Mucosa of descending colon (tissue), 3 donors: ENCODE measurements around the gene TMEM234. TPM values are rescaled to one million over a fixed set of nuclear protein-coding genes. Genes with fewer than 3 reads are reported as not detected.
"Not testable (repeated sequence)": the region's sequence is repeated elsewhere in the genome, so short reads cannot be mapped to it uniquely, and the experiment has no call there.

Experiments
- ATAC-seq: fragments of 200-7000 bp; cut with Tn5 transposase; one replicate; pipeline ENCODE4 v1.9.1; 2020; ENCODE audit warnings: mild to moderate bottlenecking, moderate library complexity
- DNase-seq, 3 donors: peaks; one replicate each; pipeline ENCODE4 v3.0.0-alpha.2; 2020
- H3K36me3 ChIP-seq: fragments of 200-600 bp; one replicate; pipeline ENCODE4 v1.8.0; 2021; ENCODE audit warnings: low read depth, mild to moderate bottlenecking
- H3K4me1 ChIP-seq: fragments of 200-600 bp; one replicate; pipeline ENCODE4 v1.8.0; 2021; ENCODE audit warnings: low read depth, mild to moderate bottlenecking
- H3K4me3 ChIP-seq: fragments of 200-600 bp; one replicate; pipeline ENCODE4 v1.8.0; 2021; ENCODE audit warnings: mild to moderate bottlenecking
- H3K9me3 ChIP-seq: fragments of 200-600 bp; one replicate; pipeline ENCODE4 v1.8.0; 2021; ENCODE audit warnings: mild to moderate bottlenecking
- CTCF ChIP-seq: fragments of 200-600 bp; IDR thresholded peaks from one replicate; pipeline ENCODE4 v1.8.0; 2022; ENCODE audit warnings: antibody characterized with exemption, mild to moderate bottlenecking
- intact Hi-C, 2 donors: fragments of 100-400 bp; cut with DNase I in 1 of 2; cut with micrococcal nuclease in 1 of 2; formaldehyde crosslinking; loops; one replicate each; pipeline versions ENCODE4 v1.11.0 to v1.11.1; 2022; cut with DNase I, micrococcal nuclease
- long read RNA-seq, 2 donors: library from polyadenylated mRNA; unstranded; transcript quantifications; one replicate each; pipeline ENCODE4 v2.0.0, GENCODE V29; 2019 to 2021
- total RNA-seq, 3 donors: library from RNA; stranded (reverse); fragmentation: NEBNext Ultra II Directional in 2 of 3; extraction: Animal tissue kit (Norgen Biotek cat#: 25700) in 2 of 3; gene quantifications; one replicate each; pipeline versions ENCODE4 v1.2.1 to v1.2.4, GENCODE V29; 2021 to 2023
- donor health status: DM: no; HTN: no; CAD: no; lungs with moderate emphysema.
- donor health status: DM: no; HTN: no; CAD: no.
- donor health status: DM: no; HTN: yes; CAD: no.

Gene TMEM234
- total RNA-seq = 10 to 100 TPM; 21.1 to 35.6 (median 28.0) TPM
- long read RNA-seq, donor 1, partial matches to known transcripts = 1 of 12 reads
- long read RNA-seq, donor 1, other reads (novel, unspliced or antisense) = 6 of 12 reads
- long read RNA-seq, donor 2, transcript TMEM234-201 (5 exons, 1,082 nt) = major isoform, 9 of 25 reads
- long read RNA-seq, donor 2, partial matches to known transcripts = 5 of 25 reads
- long read RNA-seq, donor 2, other reads (novel, unspliced or antisense) = 7 of 25 reads

- no peaks in the 10 kb centered on the region for H3K9me3 ChIP-seq
- peaks cover 22% of the 10 kb centered on the region for H3K4me1 ChIP-seq
- no peak for TF ChIP-seq CTCF
- H3K4me3 ChIP-seq = peak within 1 kb of the TSS; percentile 59
- intact Hi-C loops = no loop called here
- peaks cover 3% of the 10 kb centered on the region for H3K36me3 ChIP-seq
- ATAC-seq (peak; percentile 97), DNase-seq (peak; percentile 93 to 96 (median 95))
Measured at GRCh38 chr1:32221980-32222755, at the start of gene TMEM234, which contains the start of gene EIF3I. Gene TMEM234, minus strand, starts transcription at chr1:32222353. Its CDS starts 31 bp downstream, at chr1:32222322. Gene EIF3I, plus strand, starts transcription at chr1:32222407. Its CDS starts 35 bp downstream, at chr1:32222442.

DNA sequence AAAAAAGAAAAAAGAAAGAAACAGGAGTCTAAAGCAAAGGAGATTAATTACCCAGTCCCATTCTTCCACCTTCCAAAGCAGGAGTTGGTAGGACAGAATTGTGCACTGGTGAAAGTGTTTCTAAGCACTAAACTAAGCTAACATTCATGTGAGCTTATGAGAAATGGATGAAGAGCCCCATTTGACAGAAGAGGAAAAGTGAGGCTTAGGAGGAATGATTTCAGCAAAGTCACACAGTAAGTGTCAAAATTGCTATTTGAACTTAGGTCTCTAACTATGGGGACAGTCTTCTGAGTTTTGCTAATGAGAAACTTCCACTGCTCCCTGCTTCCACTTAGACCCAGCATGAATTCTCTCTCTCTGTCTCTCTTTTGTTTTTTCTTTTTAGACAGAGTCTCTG lies 47.6 kb upstream of the TMEM234 start:
- Histone ChIP-seq H3K36me3 (no peaks in the 10 kb centered on the region), H3K4me1 (no peaks in the 10 kb centered on the region), H3K4me3 (no peak overlapping the region), H3K9me3 (no peaks in the 10 kb centered on the region)
- ATAC-seq = no peak
- no peak for DNase-seq
- no peak for TF ChIP-seq CTCF
- intact Hi-C loops = no loop called here

- TF ChIP-seq CTCF = no peak
- DNase-seq = no peak
Measured at GRCh38 chr1:32266921-32267591, 44.9 kb upstream of the TMEM234 start.

GRCh38 chr1:32265846-32266245 lies 43.7 kb upstream of the TMEM234 start:
- intact Hi-C loops = no loop called here
- TF ChIP-seq CTCF = no peak
- no peaks in the 10 kb centered on the region for H3K36me3 ChIP-seq
- H3K4me1 ChIP-seq = no peaks in the 10 kb centered on the region
- no peak for DNase-seq
- H3K4me3 ChIP-seq = no peak overlapping the region
- ATAC-seq = no peak
- H3K9me3 ChIP-seq = no peaks in the 10 kb centered on the region

More at GRCh38 chr1:32266921-32267591, 44.9 kb upstream of the TMEM234 start:
- ATAC-seq = peak; percentile 33
- no peaks in the 10 kb centered on the region for H3K4me1 ChIP-seq
- H3K36me3 ChIP-seq = no peaks in the 10 kb centered on the region
- H3K4me3 ChIP-seq = no peak overlapping the region
- intact Hi-C loops = no loop called here
- H3K9me3 ChIP-seq = no peaks in the 10 kb centered on the region

- H3K4me3 ChIP-seq = no peak overlapping the region
- H3K9me3 ChIP-seq = no peaks in the 10 kb centered on the region
- ATAC-seq = peak; percentile 37
- no peaks in the 10 kb centered on the region for H3K36me3 ChIP-seq
- intact Hi-C loops = no loop called here
- DNase-seq = no peak
- TF ChIP-seq CTCF = no peak
- H3K4me1 ChIP-seq = no peaks in the 10 kb centered on the region
Measured at GRCh38 chr1:32263744-32264143, 41.6 kb upstream of the TMEM234 start.

DNA sequence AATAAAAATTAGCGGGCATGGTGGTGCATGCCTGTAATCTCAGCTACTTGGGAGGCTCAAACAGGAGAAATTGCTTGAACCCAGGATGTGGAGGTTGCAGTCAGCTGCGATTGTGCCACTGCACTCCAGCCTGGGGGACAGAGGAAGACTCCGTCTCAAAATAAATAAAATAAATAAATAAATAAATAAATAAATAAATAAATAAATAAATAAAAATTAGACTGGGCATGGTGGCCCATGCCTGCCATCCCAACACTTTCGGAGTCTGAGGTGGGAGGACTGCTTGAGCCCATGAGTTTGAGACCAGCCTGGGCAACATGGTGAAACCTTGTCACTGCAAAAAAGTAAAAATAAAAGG lies 41.1 kb upstream of the TMEM234 start:
- DNase-seq, H3K4me1 ChIP-seq, H3K4me3 ChIP-seq, ATAC-seq, intact Hi-C loops, H3K9me3 ChIP-seq, H3K36me3 ChIP-seq: not testable (repeated sequence)
